Spleen (tissue), 7 donors: Measurements from ENCODE around the gene TTC3.
"Not testable (repeated sequence)": the region's sequence is repeated elsewhere in the genome, so short reads cannot be mapped to it uniquely, and the experiment has no call there.

Experiments
- POLR2AphosphoS5 ChIP-seq, 3 donors: sonication (generic); formaldehyde crosslinking; IDR thresholded peaks; one replicate each; pipeline ENCODE4 v1.5.1; 2017; ENCODE audit warnings: antibody characterized with exemption in 3 of 3
- TF ChIP-seq, protein P1 (sequence below), 11 experiments: fragments of 200-600 bp in 7 of 11; fragments of 450-650 bp in 4 of 11; sonication (generic) in 4 of 11; IDR thresholded peaks in 8 of 11; conservative IDR thresholded peaks in 3 of 11; 1 replicate in 7 of 11; 2 replicates in 4 of 11; pipeline versions ENCODE4 v1.4.0 to v1.8.0; 2016 to 2021; ENCODE audit warnings: antibody characterized with exemption in 11 of 11, inconsistent platforms in 4 of 11, mild to moderate bottlenecking in 1 of 11
- donor health status: DM: no; HTN: no; CAD: no; lungs with moderate emphysema.
- donor health status: DM: no; HTN: no; CAD: no.
- donor health status: DM: no; HTN: no; CAD: no.

- TF ChIP-seq, protein P1, sequence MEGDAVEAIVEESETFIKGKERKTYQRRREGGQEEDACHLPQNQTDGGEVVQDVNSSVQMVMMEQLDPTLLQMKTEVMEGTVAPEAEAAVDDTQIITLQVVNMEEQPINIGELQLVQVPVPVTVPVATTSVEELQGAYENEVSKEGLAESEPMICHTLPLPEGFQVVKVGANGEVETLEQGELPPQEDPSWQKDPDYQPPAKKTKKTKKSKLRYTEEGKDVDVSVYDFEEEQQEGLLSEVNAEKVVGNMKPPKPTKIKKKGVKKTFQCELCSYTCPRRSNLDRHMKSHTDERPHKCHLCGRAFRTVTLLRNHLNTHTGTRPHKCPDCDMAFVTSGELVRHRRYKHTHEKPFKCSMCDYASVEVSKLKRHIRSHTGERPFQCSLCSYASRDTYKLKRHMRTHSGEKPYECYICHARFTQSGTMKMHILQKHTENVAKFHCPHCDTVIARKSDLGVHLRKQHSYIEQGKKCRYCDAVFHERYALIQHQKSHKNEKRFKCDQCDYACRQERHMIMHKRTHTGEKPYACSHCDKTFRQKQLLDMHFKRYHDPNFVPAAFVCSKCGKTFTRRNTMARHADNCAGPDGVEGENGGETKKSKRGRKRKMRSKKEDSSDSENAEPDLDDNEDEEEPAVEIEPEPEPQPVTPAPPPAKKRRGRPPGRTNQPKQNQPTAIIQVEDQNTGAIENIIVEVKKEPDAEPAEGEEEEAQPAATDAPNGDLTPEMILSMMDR (IDR thresholded peaks at IDR 0.05 in 8 of 11, conservative IDR thresholded peaks at IDR 0.05 in 3 of 11), result not testable (repeated sequence)
- not testable (repeated sequence) for TF ChIP-seq POLR2AphosphoS5 (IDR thresholded peaks at IDR 0.05)
Measured at GRCh38 chr21:37049741-37050140, 23.3 kb upstream of the TTC3 start.
